GF-D8 (cell line): ENCODE data around the gene DUOX1.
"Not testable (repeated sequence)": the region's sequence is repeated elsewhere in the genome, so short reads cannot be mapped to it uniquely, and the experiment has no call there.

Experiments
- DNase-seq: peaks from one replicate; lab custom pipeline; 2025; lab: John Stamatoyannopoulos, UW

DUOX1 gene

GRCh38 chr15:45121706-45122417 is 7.9 kb upstream of the DUOX1 start:
- no peak for DNase-seq

DNA sequence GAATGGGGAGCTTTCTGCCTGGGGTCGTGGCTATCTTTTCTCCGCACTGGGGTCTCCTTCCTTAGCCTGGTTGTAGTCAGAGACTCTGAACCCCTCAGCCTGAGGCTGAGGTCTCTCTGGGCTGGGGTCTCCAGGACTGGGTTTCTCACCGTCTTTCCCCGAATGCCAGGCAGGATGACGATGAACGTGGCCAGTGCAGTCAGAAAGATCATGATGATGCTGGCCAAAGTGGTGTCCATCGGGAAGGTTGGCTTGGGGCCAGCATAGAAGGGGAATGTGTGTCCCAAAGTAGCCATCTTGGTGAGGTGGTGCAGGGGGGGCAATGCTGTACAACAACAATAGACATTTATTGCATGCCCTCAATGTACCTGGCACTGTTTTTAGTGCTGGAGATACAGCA is 7.1 kb upstream of the DUOX1 start:
- DNase-seq = no peak

- DNase-seq = no peak
These were observed 6.4 kb upstream of the DUOX1 start for GRCh38 chr15:45123397-45123796.

GRCh38 chr15:45126535-45127158 is 3.1 kb upstream of the DUOX1 start:
- no peak for DNase-seq

GRCh38 chr15:45128971-45129639 is 689 bp upstream of the DUOX1 start:
- DNase-seq = no peak

DNA sequence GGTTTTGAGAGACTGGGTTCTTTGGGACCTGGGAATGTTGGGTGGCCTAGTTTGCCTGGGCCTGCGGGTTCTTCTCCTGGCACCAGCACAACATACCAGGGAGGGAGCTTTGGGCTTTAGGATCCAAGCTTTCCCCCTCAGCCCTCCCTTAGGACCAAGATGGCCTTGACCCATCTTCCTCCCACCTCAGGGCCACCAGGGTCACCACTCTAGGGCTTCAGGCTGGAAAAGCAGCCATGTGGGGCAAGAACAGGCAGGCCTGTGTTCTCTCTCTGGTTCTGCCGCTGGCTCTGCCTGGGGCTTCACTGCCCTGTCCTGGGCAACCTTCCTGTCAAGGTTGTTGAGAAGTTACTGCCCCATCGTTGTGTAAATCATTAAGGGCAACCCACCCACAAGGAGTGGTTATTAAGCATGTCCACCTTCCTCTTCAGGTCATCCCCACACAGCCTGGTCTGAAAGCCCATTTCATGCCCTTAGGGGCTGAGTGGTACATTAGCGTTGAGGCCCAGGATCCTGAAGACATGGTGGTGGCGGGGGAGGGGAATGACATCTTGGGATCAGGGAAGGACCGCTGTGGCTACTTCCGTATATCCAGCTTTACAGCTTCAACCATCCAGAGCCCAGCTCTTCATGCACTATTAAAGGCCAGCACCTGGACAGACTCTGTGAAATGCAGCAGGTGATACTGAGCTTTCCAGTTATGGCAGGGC is 652 bp downstream of the DUOX1 start:
- DNase-seq = no peak

GRCh38 chr15:45131510-45131909 is 1.7 kb downstream of the DUOX1 start:
- DNase-seq = no peak

- DNase-seq = no peak
These were observed 3.2 kb downstream of the DUOX1 start for GRCh38 chr15:45132844-45133560.

GRCh38 chr15:45133561-45133920 is 3.7 kb downstream of the DUOX1 start:
- no peak for DNase-seq

DNA sequence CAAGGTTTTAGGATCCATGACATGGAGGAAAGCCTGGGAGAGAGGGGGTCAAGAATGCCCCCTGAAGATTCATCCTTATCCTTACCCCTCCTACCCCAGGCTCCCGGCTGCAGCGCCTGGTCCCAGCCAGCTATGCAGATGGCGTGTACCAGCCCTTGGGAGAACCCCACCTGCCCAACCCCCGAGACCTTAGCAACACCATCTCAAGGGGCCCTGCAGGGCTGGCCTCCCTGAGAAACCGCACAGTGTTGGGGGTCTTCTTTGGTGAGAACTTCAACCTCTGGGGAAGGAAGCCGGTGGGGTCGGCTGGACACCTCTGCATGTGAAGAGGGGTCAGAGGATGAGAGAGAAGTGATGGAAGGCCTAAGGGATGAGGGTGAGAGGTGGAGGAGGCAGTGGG is 4.3 kb downstream of the DUOX1 start:
- no peak for DNase-seq

DNA sequence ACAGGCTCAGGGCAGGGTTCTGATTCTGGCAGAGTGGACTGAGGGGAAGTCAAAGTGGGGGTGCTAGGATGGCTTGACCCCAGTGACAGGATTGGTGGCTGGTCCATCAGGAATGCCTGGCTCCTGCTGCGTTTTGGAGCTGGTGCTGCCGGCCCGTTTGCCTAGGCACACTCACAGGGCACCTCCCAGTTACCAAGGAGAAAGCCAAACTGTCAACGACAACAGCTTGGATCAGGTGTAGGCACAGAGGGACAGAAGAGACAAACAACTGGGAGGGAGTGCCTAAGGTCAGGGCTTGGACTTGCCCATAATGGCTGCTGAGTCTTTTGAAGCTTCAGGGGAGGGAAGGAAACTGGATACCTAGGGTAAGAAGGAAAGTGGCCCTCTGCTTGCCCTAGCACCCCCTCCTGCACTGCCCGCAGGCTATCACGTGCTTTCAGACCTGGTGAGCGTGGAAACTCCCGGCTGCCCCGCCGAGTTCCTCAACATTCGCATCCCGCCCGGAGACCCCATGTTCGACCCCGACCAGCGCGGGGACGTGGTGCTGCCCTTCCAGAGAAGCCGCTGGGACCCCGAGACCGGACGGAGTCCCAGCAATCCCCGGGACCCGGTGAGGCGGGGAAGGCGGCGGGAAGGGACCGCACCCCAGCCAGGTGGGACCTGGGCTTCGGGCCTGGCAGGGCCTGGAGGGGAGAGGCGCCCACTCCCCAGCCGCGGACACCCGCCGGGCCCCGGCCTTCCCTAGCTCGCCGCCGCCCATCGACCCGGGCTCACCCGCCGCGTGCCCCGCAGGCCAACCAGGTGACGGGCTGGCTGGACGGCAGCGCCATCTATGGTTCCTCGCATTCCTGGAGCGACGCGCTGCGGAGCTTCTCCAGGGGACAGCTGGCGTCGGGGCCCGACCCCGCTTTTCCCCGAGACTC is 5.1 kb downstream of the DUOX1 start:
- DNase-seq = no peak

- DNase-seq = not testable (repeated sequence)
These were observed 6.0 kb downstream of the DUOX1 start for GRCh38 chr15:45135705-45136377.

DNA sequence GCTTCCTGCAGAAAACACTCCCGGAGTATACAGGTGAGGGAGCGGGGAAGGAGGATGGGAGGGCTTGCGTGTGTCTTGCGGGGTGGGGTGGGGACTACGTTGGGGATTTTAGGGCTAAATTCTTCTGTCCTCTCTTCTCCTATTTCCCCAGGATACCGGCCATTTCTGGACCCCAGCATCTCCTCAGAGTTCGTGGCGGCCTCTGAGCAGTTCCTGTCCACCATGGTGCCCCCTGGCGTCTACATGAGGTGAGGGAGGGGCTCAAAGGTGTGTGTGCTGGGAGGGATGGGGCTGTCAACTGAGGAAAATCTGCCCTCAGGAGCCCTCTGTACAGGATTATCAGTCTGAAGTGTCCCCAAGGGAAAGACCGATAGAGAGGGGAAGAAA is 6.6 kb downstream of the DUOX1 start:
- DNase-seq = no peak

DNA sequence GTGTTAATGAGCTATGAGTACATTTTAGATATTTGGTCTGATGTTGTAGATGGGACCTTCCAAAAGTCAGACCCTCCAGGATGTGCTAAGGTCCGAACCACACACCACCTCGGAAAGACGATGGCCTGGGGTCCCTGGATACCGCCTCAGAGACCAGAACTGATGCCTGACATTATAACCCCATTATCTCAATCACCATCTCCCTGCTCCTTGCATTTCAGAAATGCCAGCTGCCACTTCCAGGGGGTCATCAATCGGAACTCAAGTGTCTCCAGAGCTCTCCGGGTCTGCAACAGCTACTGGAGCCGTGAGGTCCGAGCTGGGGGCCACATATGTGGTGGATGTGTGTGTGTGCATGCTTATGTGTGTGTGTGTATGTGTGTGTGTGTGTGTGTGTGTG is 7.9 kb downstream of the DUOX1 start:
- no peak for DNase-seq

DNA sequence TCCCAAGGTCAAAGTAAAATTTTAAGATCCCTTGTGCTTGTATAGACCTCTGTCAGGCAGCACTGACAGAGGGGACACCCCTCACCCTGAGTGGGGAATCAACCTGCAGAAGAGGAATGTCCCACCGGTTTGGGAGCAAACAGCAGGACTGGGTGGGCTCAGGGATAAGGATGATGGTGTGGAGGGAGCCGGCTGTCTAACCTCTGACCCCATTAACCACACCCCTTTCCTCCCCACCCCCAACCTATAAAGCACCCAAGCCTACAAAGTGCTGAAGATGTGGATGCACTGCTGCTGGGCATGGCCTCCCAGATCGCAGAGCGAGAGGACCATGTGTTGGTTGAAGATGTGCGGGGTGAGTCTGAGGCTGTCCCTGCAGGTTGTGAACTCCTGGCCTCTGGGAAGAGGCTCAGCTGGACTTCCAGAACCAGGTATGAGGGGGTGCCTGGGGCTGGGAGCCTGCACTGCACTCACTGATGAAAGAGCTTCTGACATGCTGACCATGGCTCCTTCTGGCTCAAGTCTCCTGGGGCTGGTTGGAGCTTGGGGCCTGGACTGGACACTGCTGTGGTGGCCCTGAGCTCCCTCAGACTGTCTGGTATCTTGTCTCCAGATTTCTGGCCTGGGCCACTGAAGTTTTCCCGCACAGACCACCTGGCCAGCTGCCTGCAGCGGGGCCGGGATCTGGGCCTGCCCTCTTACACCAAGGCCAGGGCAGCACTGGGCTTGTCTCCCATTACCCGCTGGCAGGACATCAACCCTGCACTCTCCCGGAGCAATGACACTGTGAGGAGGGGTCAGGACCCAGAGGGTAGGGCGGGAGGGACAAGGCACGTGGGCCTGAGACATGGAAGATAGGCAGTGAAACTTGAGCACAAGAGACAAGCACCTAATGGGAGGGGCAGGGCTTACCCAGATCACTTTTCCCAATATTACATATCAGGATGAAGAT is 9.3 kb downstream of the DUOX1 start:
- no peak for DNase-seq

DNA sequence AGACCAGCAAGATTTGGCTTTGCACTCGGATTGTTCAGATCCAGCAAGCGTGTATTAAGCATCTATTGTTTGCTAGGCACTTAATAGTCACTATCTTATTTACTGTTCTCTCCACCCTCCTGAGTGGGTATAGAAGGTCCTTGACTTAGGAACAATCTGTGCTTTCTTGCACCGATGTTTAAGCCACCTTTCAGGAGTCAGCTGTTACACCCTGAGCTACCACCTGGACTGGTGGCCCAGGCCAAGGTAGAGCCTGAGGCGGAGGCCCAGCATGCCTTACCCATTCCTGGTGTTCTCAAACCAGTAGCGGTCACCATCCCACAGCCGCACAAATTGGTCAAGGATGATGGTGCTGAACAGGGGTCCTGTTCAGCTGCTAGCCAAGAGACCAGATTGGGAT is 10.0 kb downstream of the DUOX1 start:
- DNase-seq = no peak

DNA sequence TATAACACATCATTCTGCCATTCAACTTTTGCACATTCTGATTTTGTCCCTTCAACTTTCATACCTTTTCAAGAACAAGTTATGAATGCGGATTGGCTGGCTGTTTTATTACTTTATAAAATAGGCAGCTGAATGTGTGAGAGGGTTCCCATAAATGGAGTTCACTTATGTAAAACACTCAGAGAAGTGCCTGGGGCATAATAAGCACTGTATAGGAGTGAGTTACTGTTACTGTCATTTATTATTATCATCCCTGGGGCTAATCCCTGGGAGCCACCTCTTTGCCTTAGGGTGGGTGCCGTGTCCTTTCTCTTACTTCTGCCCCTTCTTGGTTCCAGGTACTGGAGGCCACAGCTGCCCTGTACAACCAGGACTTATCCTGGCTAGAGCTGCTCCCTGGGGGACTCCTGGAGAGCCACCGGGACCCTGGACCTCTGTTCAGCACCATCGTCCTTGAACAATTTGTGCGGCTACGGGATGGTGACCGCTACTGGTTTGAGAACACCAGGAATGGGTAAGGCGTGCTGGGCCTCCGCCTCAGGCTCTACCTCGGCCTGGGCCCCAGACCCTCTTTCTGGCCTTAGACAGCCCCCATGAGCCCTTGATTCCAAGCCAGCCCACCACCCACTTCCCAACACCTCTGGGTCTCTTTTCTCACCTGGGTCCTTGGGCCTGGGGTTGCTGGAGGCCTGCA is 10.9 kb downstream of the DUOX1 start:
- DNase-seq = no peak

DNA sequence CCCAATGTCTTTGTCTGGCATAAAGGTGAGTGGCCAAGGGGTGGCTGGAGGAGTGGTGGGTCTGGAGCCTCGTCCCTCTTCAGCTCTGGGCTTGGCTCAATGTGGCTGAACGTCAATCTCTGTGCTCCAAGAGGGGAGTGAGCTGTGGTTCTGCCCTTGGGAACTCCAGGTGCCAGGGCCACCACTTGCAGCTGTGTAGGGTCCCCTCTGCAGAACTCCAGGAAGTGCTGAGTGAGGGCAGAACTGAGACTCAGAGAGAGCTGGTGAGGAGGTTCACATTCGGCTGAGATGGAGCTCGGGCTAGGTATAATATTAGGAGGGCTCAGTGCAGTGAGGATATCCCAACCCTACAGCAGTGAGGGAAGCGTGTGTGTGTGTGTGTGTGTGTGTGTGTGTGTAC is 11.6 kb downstream of the DUOX1 start:
- DNase-seq = no peak

GRCh38 chr15:45143056-45143455 is 13.3 kb downstream of the DUOX1 start:
- DNase-seq = no peak
